Activated CD4-positive, alpha-beta memory T cell treated with anti-CD3 and anti-CD28 coated beads for 36 hours (primary cell): ENCODE data around the gene KRT84. TPM values are rescaled to one million over a fixed set of nuclear protein-coding genes. Genes with fewer than 3 reads are reported as not detected.

Source experiments
- CTCF ChIA-PET: fragments of 350-600 bp; sonication (Branson Sonifier 250); formaldehyde crosslinking; loops from one replicate; lab custom pipeline; 2021; ENCODE audit warnings: antibody characterized with exemption, inconsistent platforms; lab: Charles Lee
- POLR2A ChIA-PET: fragments of 350-600 bp; sonication (Branson Sonifier 250); formaldehyde crosslinking; loops from one replicate; lab custom pipeline; 2021; ENCODE audit warnings: antibody characterized with exemption; lab: Charles Lee
- DNase-seq: peaks from one replicate; pipeline ENCODE4 v3.0.0-alpha.2; 2020
- H3K27ac Mint-ChIP-seq: one replicate; pipeline ENCODE4 v1.8.0; 2021; ENCODE audit warnings: mixed read lengths
- H3K27me3 Mint-ChIP-seq: one replicate; pipeline ENCODE4 v1.8.0; 2021; ENCODE audit warnings: mixed read lengths
- H3K36me3 Mint-ChIP-seq: one replicate; pipeline ENCODE4 v1.8.0; 2021; ENCODE audit warnings: mixed read lengths
- H3K4me1 Mint-ChIP-seq: one replicate; pipeline ENCODE4 v1.8.0; 2021; ENCODE audit warnings: low read depth, mixed read lengths
- H3K4me3 Mint-ChIP-seq: one replicate; pipeline ENCODE4 v1.8.0; 2021; ENCODE audit warnings: mild to moderate bottlenecking, mixed read lengths
- H3K9me3 Mint-ChIP-seq: one replicate; pipeline ENCODE4 v1.8.0; 2021; ENCODE audit warnings: mixed read lengths
- intact Hi-C: fragments of 100-400 bp; cut with micrococcal nuclease; formaldehyde crosslinking; loops from one replicate; pipeline ENCODE4 v1.15.1; 2023
- total RNA-seq, 2 experiments: library from RNA; stranded (reverse); gene quantifications; one replicate each; pipeline ENCODE4 v1.2.3, GENCODE V29; 2021

KRT84 gene
- total RNA-seq, result not detected

- peaks cover 3% of the 10 kb centered on the region for H3K27me3 Mint-ChIP-seq
- DNase-seq, result no peak
- H3K4me1 Mint-ChIP-seq, result peaks cover 5% of the 10 kb centered on the region
- ChIA-PET POLR2A (no interaction called here), CTCF (interaction anchor here (1.1 to 2.5 kb wide), 2 partner anchors 12 to 485 kb away, joined by 3 to 9 read pairs; no protein-coding TSS in a partner anchor)
- no peak within 1 kb of the TSS for H3K4me3 Mint-ChIP-seq
- H3K36me3 Mint-ChIP-seq, result no peaks in the 10 kb centered on the region
- no peaks in the 10 kb centered on the region for H3K9me3 Mint-ChIP-seq
- no peak within 1 kb of the TSS for H3K27ac Mint-ChIP-seq
- intact Hi-C loops, result no loop called here
Measured at GRCh38 chr12:52385226-52385702, at the start of gene KRT84. Gene KRT84 (minus strand): TSS chr12:52385652. CDS start chr12:52385585, 67 bp downstream.

- ChIA-PET CTCF (no interaction called here), POLR2A (no interaction called here)
- peaks cover 14% of the 10 kb centered on the region for H3K27me3 Mint-ChIP-seq
- H3K9me3 Mint-ChIP-seq, result no peaks in the 10 kb centered on the region
- no peaks in the 10 kb centered on the region for H3K4me1 Mint-ChIP-seq
- H3K36me3 Mint-ChIP-seq, result no peaks in the 10 kb centered on the region
- H3K4me3 Mint-ChIP-seq, result no peak overlapping the region
- DNase-seq, result no peak
- intact Hi-C loops, result no loop called here
- no peak overlapping the region for H3K27ac Mint-ChIP-seq
Measured at GRCh38 chr12:52434760-52435530, 49.5 kb upstream of the KRT84 start.

GRCh38 chr12:52434081-52434733, 48.8 kb upstream of the KRT84 start, which contains the start of gene KRT75:
Gene KRT75 (minus strand): TSS chr12:52434371. CDS start chr12:52434304, 67 bp downstream.
- intact Hi-C loops, result no loop called here
- POLR2A ChIA-PET, result no interaction called here
- no peaks in the 10 kb centered on the region for H3K4me1 Mint-ChIP-seq
- CTCF ChIA-PET, result no interaction called here
- H3K36me3 Mint-ChIP-seq, result no peaks in the 10 kb centered on the region
- H3K4me3 Mint-ChIP-seq, result no peak within 1 kb of the TSS
- peaks cover 11% of the 10 kb centered on the region for H3K27me3 Mint-ChIP-seq
- no peak within 1 kb of the TSS for H3K27ac Mint-ChIP-seq
- no peaks in the 10 kb centered on the region for H3K9me3 Mint-ChIP-seq
- DNase-seq, result no peak

- intact Hi-C loops, result no loop called here
- H3K36me3 Mint-ChIP-seq, result no peaks in the 10 kb centered on the region
- ChIA-PET CTCF (no interaction called here), POLR2A (no interaction called here)
- peaks cover 11% of the 10 kb centered on the region for H3K27me3 Mint-ChIP-seq
- H3K9me3 Mint-ChIP-seq, result no peaks in the 10 kb centered on the region
- H3K4me3 Mint-ChIP-seq, result no peak overlapping the region
- no peak for DNase-seq
- H3K27ac Mint-ChIP-seq, result no peak overlapping the region
- no peaks in the 10 kb centered on the region for H3K4me1 Mint-ChIP-seq
Measured at GRCh38 chr12:52433501-52434080, 48.1 kb upstream of the KRT84 start.

- H3K36me3 Mint-ChIP-seq, result no peaks in the 10 kb centered on the region
- no peak for DNase-seq
- no peaks in the 10 kb centered on the region for H3K9me3 Mint-ChIP-seq
- H3K4me1 Mint-ChIP-seq, result no peaks in the 10 kb centered on the region
- CTCF ChIA-PET, result no interaction called here
- intact Hi-C loops, result no loop called here
- POLR2A ChIA-PET, result no interaction called here
- no peak overlapping the region for H3K4me3 Mint-ChIP-seq
- no peak overlapping the region for H3K27ac Mint-ChIP-seq
- H3K27me3 Mint-ChIP-seq, result peaks cover 11% of the 10 kb centered on the region
Measured at GRCh38 chr12:52432559-52433207, 47.2 kb upstream of the KRT84 start.

- ChIA-PET CTCF (interaction anchor here (0.6 to 2.2 kb wide), 4 partner anchors 33 to 452 kb away, joined by 3 to 8 read pairs (median 4); no protein-coding TSS in a partner anchor), POLR2A (no interaction called here)
- Mint-ChIP-seq H3K4me3 (no peak overlapping the region), H3K4me1 (no peaks in the 10 kb centered on the region), H3K9me3 (no peaks in the 10 kb centered on the region), H3K36me3 (no peaks in the 10 kb centered on the region), H3K27ac (no peak overlapping the region), H3K27me3 (peaks cover 12% of the 10 kb centered on the region)
- intact Hi-C loops, result no loop called here
- DNase-seq, result no peak
Measured at GRCh38 chr12:52428121-52428520, 42.7 kb upstream of the KRT84 start.

- Mint-ChIP-seq H3K4me1 (no peaks in the 10 kb centered on the region), H3K27me3 (peaks cover 8% of the 10 kb centered on the region), H3K9me3 (no peaks in the 10 kb centered on the region), H3K4me3 (no peak overlapping the region), H3K27ac (no peak overlapping the region), H3K36me3 (no peaks in the 10 kb centered on the region)
- CTCF ChIA-PET, result interaction anchor here (1.4 to 2.2 kb wide), 2 partner anchors 32 to 453 kb away, joined by 3 to 8 read pairs; no protein-coding TSS in a partner anchor
- no peak for DNase-seq
- POLR2A ChIA-PET, result no interaction called here
- intact Hi-C loops, result no loop called here
Measured at GRCh38 chr12:52427083-52427482, 41.6 kb upstream of the KRT84 start.

GRCh38 chr12:52426034-52426433, 40.6 kb upstream of the KRT84 start:
- no peaks in the 10 kb centered on the region for H3K4me1 Mint-ChIP-seq
- intact Hi-C loops, result no loop called here

GRCh38 chr12:52425466-52425865, 40.0 kb upstream of the KRT84 start:
- DNase-seq, result no peak
- intact Hi-C loops, result no loop called here
- Mint-ChIP-seq H3K36me3 (no peaks in the 10 kb centered on the region), H3K4me3 (no peak overlapping the region), H3K9me3 (no peaks in the 10 kb centered on the region), H3K27me3 (peaks cover 7% of the 10 kb centered on the region), H3K4me1 (no peaks in the 10 kb centered on the region), H3K27ac (no peak overlapping the region)
- CTCF ChIA-PET, result no interaction called here
- POLR2A ChIA-PET, result no interaction called here

More at GRCh38 chr12:52426034-52426433, 40.6 kb upstream of the KRT84 start:
- H3K36me3 Mint-ChIP-seq, result no peaks in the 10 kb centered on the region
- H3K9me3 Mint-ChIP-seq, result no peaks in the 10 kb centered on the region
- CTCF ChIA-PET, result no interaction called here
- no peak overlapping the region for H3K27ac Mint-ChIP-seq
- no peak for DNase-seq
- H3K27me3 Mint-ChIP-seq, result peaks cover 7% of the 10 kb centered on the region
- no peak overlapping the region for H3K4me3 Mint-ChIP-seq
- POLR2A ChIA-PET, result no interaction called here

- intact Hi-C loops, result no loop called here
- H3K4me1 Mint-ChIP-seq, result no peaks in the 10 kb centered on the region
- H3K36me3 Mint-ChIP-seq, result no peaks in the 10 kb centered on the region
- H3K27me3 Mint-ChIP-seq, result peaks cover 7% of the 10 kb centered on the region
- DNase-seq, result no peak
- no peak overlapping the region for H3K4me3 Mint-ChIP-seq
- CTCF ChIA-PET, result no interaction called here
- no peak overlapping the region for H3K27ac Mint-ChIP-seq
- no peaks in the 10 kb centered on the region for H3K9me3 Mint-ChIP-seq
- POLR2A ChIA-PET, result no interaction called here
Measured at GRCh38 chr12:52423661-52424500, 38.4 kb upstream of the KRT84 start.

GRCh38 chr12:52423035-52423434, 37.6 kb upstream of the KRT84 start:
- intact Hi-C loops, result no loop called here
- POLR2A ChIA-PET, result no interaction called here

More at GRCh38 chr12:52423035-52423434, 37.6 kb upstream of the KRT84 start:
- H3K9me3 Mint-ChIP-seq, result no peaks in the 10 kb centered on the region
- H3K4me1 Mint-ChIP-seq, result no peaks in the 10 kb centered on the region
- no peak for DNase-seq
- H3K4me3 Mint-ChIP-seq, result no peak overlapping the region
- no peak overlapping the region for H3K27ac Mint-ChIP-seq
- H3K27me3 Mint-ChIP-seq, result peaks cover 7% of the 10 kb centered on the region
- no peaks in the 10 kb centered on the region for H3K36me3 Mint-ChIP-seq
- CTCF ChIA-PET, result no interaction called here
